ENCODE data around the gene ZNF436. TPM values are rescaled to one million over a fixed set of nuclear protein-coding genes. Genes with fewer than 3 reads are reported as not detected.
"Not testable (repeated sequence)": the region's sequence is repeated elsewhere in the genome, so short reads cannot be mapped to it uniquely, and the experiment has no call there.

The ZNF436 gene
- polyA plus RNA-seq, 5 donors: 24.8 to 41.7 (median 34.9) TPM

DNA sequence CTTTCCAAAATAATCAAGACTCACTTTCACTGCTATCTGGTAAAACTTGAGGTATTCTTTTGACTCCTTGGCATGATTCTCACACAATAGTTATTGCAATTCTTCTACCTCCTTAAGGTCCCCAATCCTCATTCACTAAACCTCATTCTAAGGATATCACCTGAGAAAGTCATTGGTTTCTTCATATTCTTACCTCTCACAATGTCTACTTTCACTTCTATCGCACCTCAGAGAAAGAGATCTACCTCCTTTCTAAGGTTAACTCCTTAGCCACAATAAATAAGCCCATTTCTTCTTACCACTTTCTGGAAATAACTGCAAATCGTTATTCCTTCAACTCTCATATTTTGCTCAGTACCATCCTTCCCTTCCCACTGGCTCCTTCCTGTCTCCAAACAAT is 44.2 kb downstream of the ZNF436 start:
- DNase-seq: no peak

DNA sequence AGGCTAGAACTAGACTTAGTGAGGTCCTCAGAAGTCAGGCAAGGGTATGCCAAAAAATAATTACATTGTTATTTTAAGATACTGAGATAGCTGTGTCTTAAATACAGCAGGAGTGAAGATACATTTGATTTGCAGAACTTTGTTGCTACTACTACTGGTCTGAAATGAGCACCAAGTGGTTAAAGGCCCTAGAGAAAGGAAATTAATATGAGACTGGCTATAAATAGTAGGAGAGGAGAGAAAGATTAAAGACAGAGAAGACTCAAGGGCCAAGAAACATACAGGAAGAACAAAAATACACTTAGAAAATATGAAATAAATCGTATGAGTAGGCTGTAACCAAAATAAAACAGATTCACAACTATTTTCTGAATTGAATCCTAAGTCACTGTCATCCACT is 46.9 kb downstream of the ZNF436 start:
- no peak for DNase-seq

DNA sequence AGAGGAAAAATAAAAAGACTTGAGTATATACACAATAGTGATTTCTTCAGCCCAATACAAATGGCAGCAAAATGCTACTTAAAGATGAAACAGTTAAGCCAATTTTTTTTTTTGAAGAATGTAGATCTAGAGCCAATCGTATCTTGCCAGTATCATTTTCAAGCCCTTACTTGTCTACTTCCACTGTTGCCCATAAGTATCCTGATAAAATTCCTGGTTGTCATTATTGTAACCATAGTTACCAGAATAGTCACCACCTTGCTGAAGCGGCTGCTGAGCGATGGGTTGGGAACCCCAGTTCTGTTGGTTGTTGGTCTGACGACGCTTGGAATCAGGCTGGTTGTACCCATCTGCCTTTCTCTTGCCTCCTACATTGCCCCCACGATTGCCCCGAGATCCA is 59.4 kb downstream of the ZNF436 start:
- DNase-seq: not testable (repeated sequence)

Other genes starting within 250 kb of the ZNF436 start
- 10 to 100 TPM; 20.2 to 31.8 (median 27.2) TPM for gene LUZP1, start 201.0 kb downstream of the ZNF436 start, polyA plus RNA-seq (ENCODE audit: insufficient read depth in 1 of 5, insufficient read length in 5 of 5, low replicate concordance in 1 of 5)
- gene HTR1D, start 152.3 kb downstream of the ZNF436 start, polyA plus RNA-seq (ENCODE audit: insufficient read depth in 1 of 5, insufficient read length in 5 of 5, low replicate concordance in 1 of 5): under 1 TPM; 0.08 to 0.34 (median 0.19) TPM
- gene HNRNPR, start 25.6 kb downstream of the ZNF436 start, polyA plus RNA-seq (ENCODE audit: insufficient read depth in 1 of 5, insufficient read length in 5 of 5, low replicate concordance in 1 of 5): 100 to 1,000 TPM; 212 to 283 (median 233) TPM
- gene TCEA3, start 54.9 kb upstream of the ZNF436 start, polyA plus RNA-seq (ENCODE audit: insufficient read depth in 1 of 5, insufficient read length in 5 of 5, low replicate concordance in 1 of 5): 10 to 100 TPM; 15.2 to 39.8 (median 28.2) TPM
- gene ASAP3, start 114.3 kb upstream of the ZNF436 start, polyA plus RNA-seq (ENCODE audit: insufficient read depth in 1 of 5, insufficient read length in 5 of 5, low replicate concordance in 1 of 5): 10 to 100 TPM; 37.7 to 47.9 (median 43.1) TPM
- gene E2F2, start 161.4 kb upstream of the ZNF436 start, polyA plus RNA-seq (ENCODE audit: insufficient read depth in 1 of 5, insufficient read length in 5 of 5, low replicate concordance in 1 of 5): 1 to 10 TPM; 3.2 to 5.5 (median 3.7) TPM
- gene ID3, start 189.7 kb upstream of the ZNF436 start, polyA plus RNA-seq (ENCODE audit: insufficient read depth in 1 of 5, insufficient read length in 5 of 5, low replicate concordance in 1 of 5): 100 to 1,000 TPM; 156 to 210 (median 168) TPM